Coronary artery (tissue), 2 donors: ENCODE results near the gene SNX13.
"Not testable (repeated sequence)": the region's sequence is repeated elsewhere in the genome, so short reads cannot be mapped to it uniquely, and the experiment has no call there.

Experiments
- DNase-seq: peaks from one replicate; pipeline ENCODE4 v3.0.0-alpha.2; 2017; ENCODE audit warnings: low spot score
- H3K27ac ChIP-seq, 2 donors: fragments of 200-600 bp; sonication (generic); one replicate each; pipeline ENCODE4 v1.5.1; 2016 to 2019
- H3K4me3 ChIP-seq: fragments of 200-600 bp; sonication (generic); 2 replicates; pipeline ENCODE4 v1.5.1; 2016; ENCODE audit warnings: mild to moderate bottlenecking, moderate library complexity
- CTCF ChIP-seq: fragments of 200-600 bp; sonication (generic); IDR thresholded peaks from one replicate; pipeline ENCODE4 v1.5.1; 2019; ENCODE audit warnings: antibody characterized with exemption

Gene SNX13

GRCh38 chr7:17913250-17913649 is 27.0 kb downstream of the SNX13 start:
- Histone ChIP-seq H3K27ac (no peak overlapping the region), H3K4me3 (no peak overlapping the region)
- DNase-seq = no peak
- TF ChIP-seq CTCF = no peak

- Histone ChIP-seq H3K27ac (no peak overlapping the region), H3K4me3 (no peak overlapping the region)
- no peak for TF ChIP-seq CTCF
- DNase-seq = no peak
Measured at GRCh38 chr7:17912536-17913235, 27.6 kb downstream of the SNX13 start.

GRCh38 chr7:17912050-17912449 is 28.2 kb downstream of the SNX13 start:
- TF ChIP-seq CTCF = no peak
- Histone ChIP-seq H3K4me3 (no peak overlapping the region), H3K27ac (no peak overlapping the region)
- no peak for DNase-seq

- H3K27ac ChIP-seq = no peak overlapping the region
- H3K4me3 ChIP-seq = no peak overlapping the region
- no peak for TF ChIP-seq CTCF
- DNase-seq = no peak
Measured at GRCh38 chr7:17910377-17910776, 29.9 kb downstream of the SNX13 start.

GRCh38 chr7:17909310-17909709 is 31.0 kb downstream of the SNX13 start:
- not testable (repeated sequence) for H3K27ac ChIP-seq, H3K4me3 ChIP-seq, DNase-seq

GRCh38 chr7:17907014-17907413 is 33.3 kb downstream of the SNX13 start:
- Histone ChIP-seq H3K27ac (no peak overlapping the region), H3K4me3 (no peak overlapping the region)
- no peak for DNase-seq
- no peak for TF ChIP-seq CTCF

- no peak overlapping the region for H3K4me3 ChIP-seq
- H3K27ac ChIP-seq = no peak overlapping the region
- DNase-seq = no peak
- no peak for TF ChIP-seq CTCF
Measured at GRCh38 chr7:17903337-17903736, 37.0 kb downstream of the SNX13 start.
